ENCODE measurements around the gene ARHGEF17. TPM values are rescaled to one million over a fixed set of nuclear protein-coding genes. Genes with fewer than 3 reads are reported as not detected.

Gene ARHGEF17
- total RNA-seq, 1 donor from 2014 or later, result 43.3 TPM

GRCh38 chr11:73313652-73314051 lies 5.6 kb downstream of the ARHGEF17 start:
- no peak for TF ChIP-seq CTCF (IDR thresholded peaks at IDR 0.05; ENCODE audit: partially characterized antibody, unreplicated experiment)
- H3K4me3 Mint-ChIP-seq (ENCODE audit: unreplicated experiment), result peak overlapping the region; percentile 11
- H3K27ac Mint-ChIP-seq (ENCODE audit: unreplicated experiment), result peak overlapping the region; percentile 80
- peaks cover 8% of the 10 kb centered on the region for H3K9me3 Mint-ChIP-seq (ENCODE audit: unreplicated experiment)
- peaks cover 6% of the 10 kb centered on the region for H3K36me3 Mint-ChIP-seq (ENCODE audit: unreplicated experiment)
- H3K4me1 Mint-ChIP-seq (ENCODE audit: low read depth, unreplicated experiment), result peaks cover 22% of the 10 kb centered on the region
- H3K27me3 Mint-ChIP-seq (ENCODE audit: unreplicated experiment), result peaks cover 17% of the 10 kb centered on the region
- no peak for DNase-seq

GRCh38 chr11:73314117-73314961 lies 6.3 kb downstream of the ARHGEF17 start:
- Mint-ChIP-seq H3K4me3 (ENCODE audit: unreplicated experiment) (no peak overlapping the region), H3K27ac (ENCODE audit: unreplicated experiment) (peak overlapping the region; percentile 80), H3K4me1 (ENCODE audit: low read depth, unreplicated experiment) (peaks cover 22% of the 10 kb centered on the region), H3K9me3 (ENCODE audit: unreplicated experiment) (peaks cover 8% of the 10 kb centered on the region), H3K27me3 (ENCODE audit: unreplicated experiment) (peaks cover 17% of the 10 kb centered on the region), H3K36me3 (ENCODE audit: unreplicated experiment) (peaks cover 6% of the 10 kb centered on the region)
- no peak for DNase-seq
- TF ChIP-seq CTCF (IDR thresholded peaks at IDR 0.05; ENCODE audit: partially characterized antibody, unreplicated experiment), result no peak

- H3K9me3 Mint-ChIP-seq (ENCODE audit: unreplicated experiment), result peaks cover 10% of the 10 kb centered on the region
- H3K27me3 Mint-ChIP-seq (ENCODE audit: unreplicated experiment), result peaks cover 17% of the 10 kb centered on the region
- no peak for TF ChIP-seq CTCF (IDR thresholded peaks at IDR 0.05; ENCODE audit: partially characterized antibody, unreplicated experiment)
- H3K27ac Mint-ChIP-seq (ENCODE audit: unreplicated experiment), result peak overlapping the region; percentile 25
- no peak for DNase-seq
- H3K4me3 Mint-ChIP-seq (ENCODE audit: unreplicated experiment), result no peak overlapping the region
- H3K4me1 Mint-ChIP-seq (ENCODE audit: low read depth, unreplicated experiment), result peaks cover 23% of the 10 kb centered on the region
- H3K36me3 Mint-ChIP-seq (ENCODE audit: unreplicated experiment), result peaks cover 6% of the 10 kb centered on the region
Observed at GRCh38 chr11:73315293-73316020, 7.4 kb downstream of the ARHGEF17 start.

GRCh38 chr11:73316422-73316821 lies 8.3 kb downstream of the ARHGEF17 start:
- Mint-ChIP-seq H3K9me3 (ENCODE audit: unreplicated experiment) (peaks cover 10% of the 10 kb centered on the region), H3K36me3 (ENCODE audit: unreplicated experiment) (peaks cover 6% of the 10 kb centered on the region), H3K4me3 (ENCODE audit: unreplicated experiment) (no peak overlapping the region), H3K27me3 (ENCODE audit: unreplicated experiment) (peaks cover 17% of the 10 kb centered on the region), H3K27ac (ENCODE audit: unreplicated experiment) (peak overlapping the region; percentile 25), H3K4me1 (ENCODE audit: low read depth, unreplicated experiment) (peaks cover 24% of the 10 kb centered on the region)
- no peak for DNase-seq
- no peak for TF ChIP-seq CTCF (IDR thresholded peaks at IDR 0.05; ENCODE audit: partially characterized antibody, unreplicated experiment)

- TF ChIP-seq CTCF (IDR thresholded peaks at IDR 0.05; ENCODE audit: partially characterized antibody, unreplicated experiment), result no peak
- Mint-ChIP-seq H3K9me3 (ENCODE audit: unreplicated experiment) (peaks cover 7% of the 10 kb centered on the region), H3K27me3 (ENCODE audit: unreplicated experiment) (peaks cover 17% of the 10 kb centered on the region), H3K4me1 (ENCODE audit: low read depth, unreplicated experiment) (peaks cover 27% of the 10 kb centered on the region), H3K36me3 (ENCODE audit: unreplicated experiment) (peaks cover 6% of the 10 kb centered on the region), H3K4me3 (ENCODE audit: unreplicated experiment) (no peak overlapping the region), H3K27ac (ENCODE audit: unreplicated experiment) (no peak overlapping the region)
- DNase-seq, result no peak
Observed at GRCh38 chr11:73317373-73317772, 9.3 kb downstream of the ARHGEF17 start.

Measured in glutamatergic neuron (in vitro differentiated cells).